HUDEP-2 (cell line): ENCODE data around the gene OAT.
A peak's percentile ranks its signal among the peaks of the same experiment; 100 is the strongest.

ENCODE experiments used
- DNase-seq, 76 experiments: peaks; one replicate each; lab custom pipeline; 2025; ENCODE audit not compliant: unreplicated experiment in 76 of 76; lab: John Stamatoyannopoulos, UW

OAT gene

DNA sequence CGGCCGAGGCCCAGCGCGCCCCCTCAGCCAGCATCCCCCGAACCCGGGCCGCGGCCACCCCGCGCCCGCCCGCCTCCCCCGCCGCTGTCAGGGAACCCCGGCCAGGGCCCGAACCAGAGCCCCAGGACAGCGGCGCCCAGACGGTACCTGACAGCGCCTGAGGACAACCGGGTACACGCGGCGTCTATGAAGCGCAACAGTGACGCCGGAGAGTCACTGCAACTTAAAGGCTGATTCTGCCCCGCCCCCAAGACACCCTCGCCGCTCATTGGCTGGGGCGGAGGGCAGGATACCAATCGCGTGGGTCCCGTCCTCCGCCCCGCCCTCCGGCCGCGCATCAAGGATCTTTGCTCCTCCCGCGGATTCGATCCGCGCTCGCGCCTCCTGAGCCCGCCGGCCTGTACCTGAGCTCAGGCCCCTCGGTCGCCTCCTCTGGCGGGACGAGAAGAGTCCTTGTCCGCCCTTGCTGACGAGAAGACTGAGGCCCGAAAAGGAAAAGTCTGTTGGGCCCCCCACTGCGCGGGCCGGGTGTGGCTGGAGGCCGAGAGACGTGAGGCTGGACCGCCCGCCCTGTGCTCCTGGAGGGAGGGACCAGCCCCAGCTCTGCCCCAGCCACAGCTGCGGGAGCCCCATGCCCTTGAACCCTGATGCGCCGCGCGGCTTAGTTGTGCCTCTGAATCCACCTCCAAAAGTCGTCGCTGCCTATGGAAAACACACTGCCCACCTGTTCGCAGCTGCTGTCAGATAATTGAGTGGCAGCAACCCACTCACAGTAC, at the start of gene OAT:
TSS of gene OAT (minus strand) at position 198 of the 776 bp plus-strand sequence. CDS start 6,752 bp downstream, outside the sequence.
- peak in 75 of 76 experiments; percentile 30 to 98 (median 94) for DNase-seq

DNA sequence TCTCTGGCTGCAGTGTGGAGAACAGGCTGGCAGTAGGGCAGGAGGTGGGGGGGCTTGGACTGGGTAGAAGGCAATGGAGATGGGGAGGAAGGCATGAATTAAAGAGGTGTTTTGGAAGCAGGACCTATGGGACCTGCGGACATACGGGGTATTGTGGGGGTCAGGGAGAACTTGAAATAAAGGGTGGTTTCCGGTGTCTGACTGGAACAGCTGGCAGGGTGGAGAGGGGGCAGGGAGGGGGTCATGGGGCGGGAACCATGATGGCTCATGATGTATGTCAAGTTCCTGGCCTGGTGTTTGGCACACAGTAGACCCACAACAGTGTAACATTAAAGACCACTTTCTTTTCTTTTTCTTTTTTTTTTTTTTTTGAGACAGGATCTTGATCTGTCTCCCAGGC, 48.4 kb upstream of the OAT start:
- DNase-seq = no peak

GRCh38 chr10:124465777-124466488, 47.2 kb upstream of the OAT start:
- DNase-seq = peak in 45 of 76 experiments; percentile 11 to 82 (median 57)

DNA sequence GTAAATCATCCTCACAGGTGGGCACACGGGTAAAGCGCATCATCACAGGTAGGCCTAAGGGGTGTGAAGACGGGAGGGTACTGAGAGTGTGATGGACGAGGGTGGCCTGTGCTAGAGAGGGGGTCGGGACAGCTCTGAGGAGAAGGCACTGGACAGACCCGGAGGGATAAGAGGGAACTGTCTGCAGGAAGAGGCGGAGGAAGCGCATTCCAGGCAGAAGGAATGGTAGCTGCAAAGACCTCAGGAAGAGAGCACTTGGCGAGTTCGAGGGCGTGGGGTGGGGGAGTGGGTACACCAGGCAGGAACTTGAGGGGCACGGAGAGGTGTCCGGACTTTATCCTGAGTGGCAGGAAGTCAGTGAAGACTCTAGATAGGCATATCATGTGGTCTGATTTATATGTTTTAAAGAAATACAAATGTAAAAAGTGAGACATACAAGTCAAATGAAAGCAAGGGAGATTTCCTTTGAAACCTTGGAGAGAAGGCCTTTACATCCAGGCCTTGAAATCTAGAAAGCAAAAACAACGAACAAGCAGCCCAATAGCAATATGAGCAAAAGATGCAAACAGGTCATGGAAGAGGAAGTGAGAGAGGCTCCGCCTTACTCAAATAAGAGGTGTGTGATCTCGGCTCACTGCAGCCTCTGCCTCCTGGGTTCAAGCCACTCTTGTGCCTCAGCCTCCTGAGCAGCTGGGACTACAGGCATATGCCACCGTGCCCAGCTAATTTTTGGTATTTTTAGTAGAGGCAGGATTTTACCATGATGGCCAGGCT, 46.5 kb upstream of the OAT start:
- DNase-seq = peak in 16 of 76 experiments; percentile 11 to 58 (median 35)

GRCh38 chr10:124464028-124464965, 45.6 kb upstream of the OAT start:
- DNase-seq = peak in 8 of 76 experiments; percentile 9 to 43 (median 24)

- DNase-seq = no peak
Observed at GRCh38 chr10:124462348-124462695, 43.6 kb upstream of the OAT start.

- DNase-seq = peak in 73 of 76 experiments; percentile 15 to 83 (median 70)
Observed at GRCh38 chr10:124461642-124462347, 43.1 kb upstream of the OAT start, which contains the start of gene LHPP. Gene LHPP (plus strand): TSS chr10:124461823. CDS start chr10:124461863, 40 bp downstream.

- no peak for DNase-seq
Observed at GRCh38 chr10:124460144-124460543, 41.4 kb upstream of the OAT start.

DNA sequence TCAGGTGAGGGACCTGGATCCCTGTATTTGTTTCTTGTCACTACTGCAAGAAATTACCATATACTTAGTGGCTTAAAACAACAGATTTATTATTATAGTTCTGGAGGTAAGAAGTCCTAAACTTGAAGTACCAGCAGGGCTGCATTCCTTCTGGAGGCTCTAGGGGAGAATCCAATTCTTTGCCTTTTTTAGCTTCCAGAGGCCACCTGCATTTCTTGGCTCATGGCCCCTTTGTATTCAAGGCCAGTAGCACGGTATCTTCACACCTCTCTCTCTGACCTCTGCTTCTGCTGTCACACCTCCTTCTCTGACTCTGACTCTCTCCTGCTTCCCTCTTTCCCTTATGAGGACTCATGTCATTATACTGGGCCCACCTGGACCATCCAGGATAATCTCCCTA, 40.7 kb upstream of the OAT start:
- no peak for DNase-seq

DNA sequence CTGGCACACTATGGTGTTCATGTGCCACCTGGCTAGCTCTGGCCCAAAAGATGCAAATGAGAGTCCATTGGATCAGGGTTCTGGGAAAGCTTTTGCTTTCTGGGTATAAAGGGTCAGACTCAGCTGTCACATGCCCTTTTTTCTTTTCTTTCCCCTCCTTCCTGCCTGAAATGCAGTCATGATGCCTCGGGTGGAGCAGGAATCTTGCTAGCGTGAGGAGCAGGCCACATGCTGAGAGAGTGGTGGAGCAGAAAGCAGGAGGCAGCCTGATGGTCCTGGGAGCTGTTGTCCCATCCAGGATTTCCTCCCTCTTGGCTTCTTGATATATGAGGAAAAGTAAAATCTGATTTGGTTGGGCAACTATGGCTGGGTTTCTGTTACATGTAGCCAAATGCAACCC, 40.2 kb upstream of the OAT start:
- DNase-seq = no peak

GRCh38 chr10:124458473-124458872, 39.8 kb upstream of the OAT start:
- DNase-seq = no peak

- DNase-seq = no peak
Observed at GRCh38 chr10:124455441-124455840, 36.7 kb upstream of the OAT start.

DNA sequence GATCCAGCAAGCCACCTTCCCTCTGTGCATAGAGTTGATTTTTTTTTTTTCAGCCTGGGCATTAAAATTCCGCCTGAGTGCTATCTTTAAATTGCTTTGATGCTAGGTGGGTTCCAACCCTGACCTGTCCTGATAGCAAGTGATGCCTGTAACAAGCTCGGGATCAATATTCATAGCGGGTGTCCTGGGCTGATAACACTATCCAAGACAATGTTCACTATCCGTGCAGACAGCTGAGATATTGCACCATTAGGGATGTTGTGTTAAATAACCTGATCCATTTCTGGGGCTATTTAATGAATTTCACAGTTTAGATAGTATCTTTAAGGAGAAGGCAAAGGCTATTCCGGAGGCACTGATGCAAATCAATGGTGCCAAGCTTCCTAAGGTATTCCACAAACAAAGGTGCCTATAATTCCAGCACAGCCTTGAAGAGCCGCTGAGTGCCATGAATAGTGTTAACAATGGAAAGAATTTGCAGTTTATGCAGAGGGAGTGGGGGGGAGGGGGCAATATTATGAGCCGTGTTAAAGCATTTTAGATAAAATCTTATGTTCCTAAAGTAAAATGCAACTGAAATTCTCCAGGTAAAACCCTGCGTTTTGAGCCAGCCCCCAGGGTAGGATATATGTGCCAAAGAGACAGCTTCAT, 35.4 kb upstream of the OAT start:
- DNase-seq = peak in 45 of 76 experiments; percentile 5 to 70 (median 30)

GRCh38 chr10:124451276-124451675, 32.6 kb upstream of the OAT start:
- DNase-seq = no peak

DNA sequence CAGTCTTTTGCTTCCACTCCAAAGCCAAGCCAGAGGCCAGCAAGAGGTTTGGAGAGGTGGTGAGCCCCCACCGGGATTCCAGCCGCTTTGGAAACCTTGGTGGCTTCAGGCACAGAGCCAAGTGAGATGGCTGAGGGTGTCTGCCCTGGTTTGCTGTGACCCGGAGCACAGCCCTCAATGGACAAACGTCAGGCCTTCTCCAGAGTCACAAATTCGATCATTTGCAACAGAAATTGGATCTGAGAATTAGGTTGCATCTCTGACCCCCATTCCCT, 32.0 kb upstream of the OAT start:
- no peak for DNase-seq

- peak in 17 of 76 experiments; percentile 5 to 44 (median 14) for DNase-seq
Observed at GRCh38 chr10:124450012-124450782, 31.5 kb upstream of the OAT start, which contains the start of gene NKX1-2. Gene NKX1-2 (minus strand): TSS chr10:124450035. CDS start chr10:124449943, 92 bp downstream.

DNA sequence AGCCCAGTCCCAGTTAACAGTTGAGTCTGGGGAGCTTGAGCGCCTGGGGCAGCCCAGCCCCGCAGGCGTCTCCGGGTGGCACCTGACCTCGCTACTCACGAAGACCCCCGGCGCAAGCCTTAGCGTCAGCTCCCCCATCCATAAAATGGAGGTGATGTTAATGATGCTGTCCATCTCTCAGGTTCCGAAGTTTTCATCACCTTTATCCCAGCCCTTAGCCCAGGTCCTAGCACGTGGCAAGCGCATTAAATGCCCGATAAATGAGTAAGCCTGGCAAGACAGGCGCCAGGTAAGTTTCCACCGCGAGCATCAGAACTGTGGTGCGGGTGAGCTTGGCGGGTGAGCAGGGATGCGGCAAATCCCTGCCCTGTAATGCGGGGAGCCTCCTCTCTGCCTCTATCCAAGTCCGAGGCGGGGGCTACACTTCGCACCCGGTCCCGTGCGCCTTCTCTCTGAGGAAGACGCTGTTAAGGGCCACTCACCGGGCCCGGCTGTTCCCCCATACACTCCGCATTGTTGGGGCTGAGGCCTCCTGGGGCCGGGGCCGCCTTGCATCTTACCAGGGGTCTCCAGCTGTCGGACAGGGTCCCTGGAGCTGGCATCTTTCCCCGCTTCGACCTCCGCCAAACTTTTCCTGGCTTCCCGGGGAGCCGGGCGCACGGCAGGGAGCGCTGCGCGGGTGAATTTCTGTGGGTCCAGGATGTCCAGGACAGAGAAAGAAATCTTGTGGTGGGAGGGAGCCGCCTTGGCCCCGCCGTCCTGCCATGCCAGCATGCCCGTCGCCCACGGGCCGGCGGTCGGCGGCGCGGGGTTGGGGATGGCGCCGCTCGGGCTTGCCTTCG, 30.7 kb upstream of the OAT start:
- peak in 1 of 76 experiments; percentile 10 for DNase-seq
